ENCODE results near the gene SMARCAD1. TPM values are rescaled to one million over a fixed set of nuclear protein-coding genes. Genes with fewer than 3 reads are reported as not detected.
"Not testable (repeated sequence)": the region's sequence is repeated elsewhere in the genome, so short reads cannot be mapped to it uniquely, and the experiment has no call there.

Gene SMARCAD1
- total and polyA plus RNA-seq, 4 experiments from 2014 or later = 13.4 to 30.7 (median 21.4) TPM

- DNase-seq; H3K27me3 ChIP-seq (ENCODE audit: insufficient read depth, low read length); H3K4me1 ChIP-seq (ENCODE audit: insufficient read depth, low read length); H3K36me3 ChIP-seq (ENCODE audit: insufficient read depth, low read length); H3K4me3 ChIP-seq (ENCODE audit: low read length in 2 of 2); H3K4me1 Mint-ChIP-seq; CTCF ChIA-PET (ENCODE audit: partially characterized antibody); H3K27ac ChIP-seq (ENCODE audit: low read depth, low read length); POLR2A ChIA-PET (ENCODE audit: partially characterized antibody); H3K27ac Mint-ChIP-seq; intact Hi-C loops (cut with micrococcal nuclease); H3K4me3 Mint-ChIP-seq; H3K27me3 Mint-ChIP-seq; H3K9me3 ChIP-seq (ENCODE audit: control insufficient read depth in 1 of 2, low read length in 2 of 2); H3K9me3 Mint-ChIP-seq: not testable (repeated sequence)
- H3K36me3 Mint-ChIP-seq = peaks cover 11 to 14% of the 10 kb centered on the region in 2 donors
These were observed 86.3 kb downstream of the SMARCAD1 start for GRCh38 chr4:94293981-94294380.

GRCh38 chr4:94295473-94295872 is 87.8 kb downstream of the SMARCAD1 start:
- intact Hi-C loops (cut with micrococcal nuclease); H3K36me3 ChIP-seq (ENCODE audit: insufficient read depth, low read length); H3K27me3 ChIP-seq (ENCODE audit: insufficient read depth, low read length); CTCF ChIA-PET (ENCODE audit: partially characterized antibody); DNase-seq; H3K36me3 Mint-ChIP-seq; H3K4me3 Mint-ChIP-seq; H3K4me1 ChIP-seq (ENCODE audit: insufficient read depth, low read length); H3K4me3 ChIP-seq (ENCODE audit: low read length in 2 of 2); H3K27me3 Mint-ChIP-seq; POLR2A ChIA-PET (ENCODE audit: partially characterized antibody); H3K27ac Mint-ChIP-seq; H3K9me3 ChIP-seq (ENCODE audit: control insufficient read depth in 1 of 2, low read length in 2 of 2); H3K9me3 Mint-ChIP-seq; H3K4me1 Mint-ChIP-seq; H3K27ac ChIP-seq (ENCODE audit: low read depth, low read length): not testable (repeated sequence)

GRCh38 chr4:94298725-94299252 is 91.1 kb downstream of the SMARCAD1 start:
- CTCF ChIA-PET (ENCODE audit: partially characterized antibody) = no interaction called here
- H3K4me1 ChIP-seq (ENCODE audit: insufficient read depth, low read length) = no peaks in the 10 kb centered on the region
- H3K36me3 Mint-ChIP-seq = no peaks in the 10 kb centered on the region
- no peak for DNase-seq
- no peaks in the 10 kb centered on the region for H3K4me1 Mint-ChIP-seq
- no peak overlapping the region for H3K27ac ChIP-seq (ENCODE audit: low read depth, low read length)
- no peaks in the 10 kb centered on the region for H3K27me3 ChIP-seq (ENCODE audit: insufficient read depth, low read length)
- no peak overlapping the region for H3K4me3 Mint-ChIP-seq
- intact Hi-C loops (cut with micrococcal nuclease) = no loop called here
- no peak overlapping the region for H3K4me3 ChIP-seq (ENCODE audit: low read length in 2 of 2)
- POLR2A ChIA-PET (ENCODE audit: partially characterized antibody) = no interaction called here
- H3K9me3 Mint-ChIP-seq = no peaks in the 10 kb centered on the region
- H3K27ac Mint-ChIP-seq = no peak overlapping the region
- H3K9me3 ChIP-seq (ENCODE audit: control insufficient read depth in 1 of 2, low read length in 2 of 2) = no peaks in the 10 kb centered on the region
- H3K36me3 ChIP-seq (ENCODE audit: insufficient read depth, low read length) = no peaks in the 10 kb centered on the region
- no peaks in the 10 kb centered on the region for H3K27me3 Mint-ChIP-seq

- intact Hi-C loops (cut with micrococcal nuclease) = loop anchor here (5.0 kb wide), 1 partner anchor 105 kb away; no protein-coding TSS in a partner anchor
- Histone ChIP-seq H3K9me3 (ENCODE audit: control insufficient read depth in 1 of 2, low read length in 2 of 2) (no peaks in the 10 kb centered on the region), H3K4me1 (ENCODE audit: insufficient read depth, low read length) (no peaks in the 10 kb centered on the region), H3K4me3 (ENCODE audit: low read length in 2 of 2) (no peak overlapping the region), H3K27me3 (ENCODE audit: insufficient read depth, low read length) (no peaks in the 10 kb centered on the region), H3K36me3 (ENCODE audit: insufficient read depth, low read length) (no peaks in the 10 kb centered on the region), H3K27ac (ENCODE audit: low read depth, low read length) (no peak overlapping the region)
- Mint-ChIP-seq H3K36me3 (no peaks in the 10 kb centered on the region), H3K4me3 (no peak overlapping the region), H3K9me3 (no peaks in the 10 kb centered on the region), H3K27me3 (no peaks in the 10 kb centered on the region), H3K27ac (no peak overlapping the region), H3K4me1 (no peaks in the 10 kb centered on the region)
- ChIA-PET POLR2A (ENCODE audit: partially characterized antibody) (no interaction called here), CTCF (ENCODE audit: partially characterized antibody) (no interaction called here)
- no peak for DNase-seq
These were observed 94.5 kb downstream of the SMARCAD1 start for GRCh38 chr4:94302191-94302590.

GRCh38 chr4:94304365-94304971 is 96.8 kb downstream of the SMARCAD1 start:
- no peaks in the 10 kb centered on the region for H3K9me3 ChIP-seq (ENCODE audit: control insufficient read depth in 1 of 2, low read length in 2 of 2)
- CTCF ChIA-PET (ENCODE audit: partially characterized antibody) = interaction anchor here (0.7 to 2.8 kb wide), 3 partner anchors 39 to 88 kb away, joined by 3 to 18 read pairs (median 3); partner anchors contain the start of gene HPGDS
- POLR2A ChIA-PET (ENCODE audit: partially characterized antibody) = no interaction called here
- H3K9me3 Mint-ChIP-seq = no peaks in the 10 kb centered on the region
- no peak overlapping the region for H3K4me3 Mint-ChIP-seq
- H3K36me3 Mint-ChIP-seq = no peaks in the 10 kb centered on the region
- H3K36me3 ChIP-seq (ENCODE audit: insufficient read depth, low read length) = no peaks in the 10 kb centered on the region
- no peak overlapping the region for H3K27ac Mint-ChIP-seq
- H3K27ac ChIP-seq (ENCODE audit: low read depth, low read length) = no peak overlapping the region
- no peaks in the 10 kb centered on the region for H3K4me1 Mint-ChIP-seq
- no peak overlapping the region for H3K4me3 ChIP-seq (ENCODE audit: low read length in 2 of 2)
- H3K4me1 ChIP-seq (ENCODE audit: insufficient read depth, low read length) = no peaks in the 10 kb centered on the region
- H3K27me3 ChIP-seq (ENCODE audit: insufficient read depth, low read length) = no peaks in the 10 kb centered on the region
- intact Hi-C loops (cut with micrococcal nuclease) = loop anchor here (1.0 to 5.0 kb wide), 3 partner anchors 86 to 292 kb away; no protein-coding TSS in a partner anchor
- no peaks in the 10 kb centered on the region for H3K27me3 Mint-ChIP-seq
- peak in 4 of 5 donors; percentile 5 to 22 (median 16) for DNase-seq

- Mint-ChIP-seq H3K36me3 (no peaks in the 10 kb centered on the region), H3K4me1 (no peaks in the 10 kb centered on the region), H3K27me3 (no peaks in the 10 kb centered on the region), H3K9me3 (peaks cover 0 to 3% (median 0%) of the 10 kb centered on the region in 8 donors), H3K4me3 (no peak overlapping the region), H3K27ac (peak overlapping the region in 1 of 7 donors; percentile 17)
- H3K4me1 ChIP-seq (ENCODE audit: insufficient read depth, low read length) = no peaks in the 10 kb centered on the region
- H3K27me3 ChIP-seq (ENCODE audit: insufficient read depth, low read length) = no peaks in the 10 kb centered on the region
- CTCF ChIA-PET (ENCODE audit: partially characterized antibody) = interaction anchor here (0.6 to 2.8 kb wide), 4 partner anchors 12 to 289 kb away, joined by 3 to 18 read pairs (median 7); no protein-coding TSS in a partner anchor
- H3K4me3 ChIP-seq (ENCODE audit: low read length in 2 of 2) = no peak overlapping the region
- no peak for DNase-seq
- no peak overlapping the region for H3K27ac ChIP-seq (ENCODE audit: low read depth, low read length)
- H3K9me3 ChIP-seq (ENCODE audit: control insufficient read depth in 1 of 2, low read length in 2 of 2) = no peaks in the 10 kb centered on the region
- intact Hi-C loops (cut with micrococcal nuclease) = no loop called here
- H3K36me3 ChIP-seq (ENCODE audit: insufficient read depth, low read length) = no peaks in the 10 kb centered on the region
- POLR2A ChIA-PET (ENCODE audit: partially characterized antibody) = no interaction called here
These were observed 98.0 kb downstream of the SMARCAD1 start for GRCh38 chr4:94305466-94306225.

GRCh38 chr4:94306713-94307112 is 99.0 kb downstream of the SMARCAD1 start:
- Histone ChIP-seq H3K27me3 (ENCODE audit: insufficient read depth, low read length) (no peaks in the 10 kb centered on the region), H3K4me1 (ENCODE audit: insufficient read depth, low read length) (no peaks in the 10 kb centered on the region), H3K27ac (ENCODE audit: low read depth, low read length) (no peak overlapping the region), H3K36me3 (ENCODE audit: insufficient read depth, low read length) (no peaks in the 10 kb centered on the region), H3K9me3 (ENCODE audit: control insufficient read depth in 1 of 2, low read length in 2 of 2) (no peaks in the 10 kb centered on the region), H3K4me3 (ENCODE audit: low read length in 2 of 2) (no peak overlapping the region)
- H3K4me3 Mint-ChIP-seq = no peak overlapping the region
- no peaks in the 10 kb centered on the region for H3K4me1 Mint-ChIP-seq
- DNase-seq = no peak
- no peaks in the 10 kb centered on the region for H3K27me3 Mint-ChIP-seq
- POLR2A ChIA-PET (ENCODE audit: partially characterized antibody) = no interaction called here
- peaks cover 0 to 4% (median 0%) of the 10 kb centered on the region in 8 donors for H3K9me3 Mint-ChIP-seq
- no peak overlapping the region for H3K27ac Mint-ChIP-seq
- intact Hi-C loops (cut with micrococcal nuclease) = no loop called here
- CTCF ChIA-PET (ENCODE audit: partially characterized antibody) = interaction anchor here (2.3 to 2.8 kb wide), 2 partner anchors 11 to 83 kb away, joined by 5 to 18 read pairs; no protein-coding TSS in a partner anchor
- H3K36me3 Mint-ChIP-seq = no peaks in the 10 kb centered on the region

Data from CD4-positive, alpha-beta memory T cell (primary cell).